LNCAP (cell line): ENCODE data around the gene BIRC6.

ENCODE experiments used
- TF ChIP-seq, protein P1 (sequence below): fragments of 450-650 bp; IDR thresholded peaks from 2 replicates; pipeline ENCODE4 v1.5.1; 2017; ENCODE audit warnings: mild to moderate bottlenecking

Gene BIRC6

GRCh38 chr2:32377928-32378327, 21.1 kb downstream of the BIRC6 start:
- TF ChIP-seq, protein P1, sequence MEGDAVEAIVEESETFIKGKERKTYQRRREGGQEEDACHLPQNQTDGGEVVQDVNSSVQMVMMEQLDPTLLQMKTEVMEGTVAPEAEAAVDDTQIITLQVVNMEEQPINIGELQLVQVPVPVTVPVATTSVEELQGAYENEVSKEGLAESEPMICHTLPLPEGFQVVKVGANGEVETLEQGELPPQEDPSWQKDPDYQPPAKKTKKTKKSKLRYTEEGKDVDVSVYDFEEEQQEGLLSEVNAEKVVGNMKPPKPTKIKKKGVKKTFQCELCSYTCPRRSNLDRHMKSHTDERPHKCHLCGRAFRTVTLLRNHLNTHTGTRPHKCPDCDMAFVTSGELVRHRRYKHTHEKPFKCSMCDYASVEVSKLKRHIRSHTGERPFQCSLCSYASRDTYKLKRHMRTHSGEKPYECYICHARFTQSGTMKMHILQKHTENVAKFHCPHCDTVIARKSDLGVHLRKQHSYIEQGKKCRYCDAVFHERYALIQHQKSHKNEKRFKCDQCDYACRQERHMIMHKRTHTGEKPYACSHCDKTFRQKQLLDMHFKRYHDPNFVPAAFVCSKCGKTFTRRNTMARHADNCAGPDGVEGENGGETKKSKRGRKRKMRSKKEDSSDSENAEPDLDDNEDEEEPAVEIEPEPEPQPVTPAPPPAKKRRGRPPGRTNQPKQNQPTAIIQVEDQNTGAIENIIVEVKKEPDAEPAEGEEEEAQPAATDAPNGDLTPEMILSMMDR: no peak

- TF ChIP-seq, protein P1: no peak
Measured at GRCh38 chr2:32379352-32379751, 22.5 kb downstream of the BIRC6 start.

DNA sequence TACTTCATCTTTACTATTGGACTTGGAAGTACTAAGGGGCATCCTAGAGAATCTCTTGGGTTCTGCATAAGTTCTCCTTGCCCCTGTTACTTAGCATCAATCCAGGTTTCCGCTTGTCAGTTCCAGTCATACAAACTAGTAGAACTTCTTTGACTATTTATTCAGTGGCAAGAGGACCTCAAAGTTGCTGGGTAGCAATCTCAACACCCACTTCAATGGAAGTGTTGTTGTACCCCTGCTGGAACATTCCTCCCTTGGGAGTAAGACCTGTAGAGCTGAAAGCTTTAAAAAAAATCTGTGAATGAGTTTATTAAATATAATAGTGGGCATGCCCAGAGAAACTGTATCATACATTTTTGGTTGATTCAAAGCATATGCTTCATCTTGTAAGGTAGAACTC, 27.0 kb downstream of the BIRC6 start:
- TF ChIP-seq, protein P1: no peak

DNA sequence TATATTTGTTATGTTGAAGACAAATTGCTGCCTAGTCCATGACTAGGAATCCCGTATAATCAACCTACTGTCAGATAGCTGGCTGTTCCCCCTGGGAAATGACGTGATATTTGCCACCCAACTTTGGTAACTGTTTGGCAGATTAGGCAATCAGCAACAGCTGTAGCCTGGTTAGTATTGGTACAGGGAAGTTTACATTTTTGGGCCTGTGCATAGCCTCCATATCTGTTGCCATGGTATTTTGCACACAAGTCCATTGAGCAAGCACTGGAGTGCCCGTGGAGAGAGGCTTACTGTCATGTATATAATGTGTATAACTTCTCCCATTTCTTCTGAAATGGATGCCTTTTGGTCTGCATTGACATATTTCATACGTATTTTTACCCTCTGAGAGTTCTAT, 27.7 kb downstream of the BIRC6 start:
- TF ChIP-seq, protein P1: no peak

DNA sequence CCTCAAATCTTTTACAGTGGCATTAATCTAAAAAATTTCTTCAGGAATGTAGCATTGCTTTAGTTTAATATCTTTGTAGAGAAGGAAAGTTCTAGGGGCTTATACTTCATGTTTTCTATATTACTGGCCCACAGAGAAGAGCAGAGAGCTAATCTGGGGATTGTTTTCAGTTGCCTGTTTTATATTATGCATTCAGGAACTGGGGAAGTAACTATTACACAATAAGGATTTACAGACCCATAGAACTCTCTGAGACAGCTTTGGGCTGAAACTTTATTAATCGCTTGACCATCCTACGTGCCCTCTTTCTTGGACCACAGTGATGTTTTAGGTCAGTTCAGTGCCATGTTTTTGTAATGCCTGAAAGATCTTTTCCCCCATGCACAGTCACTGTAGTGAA, 29.9 kb downstream of the BIRC6 start:
- TF ChIP-seq, protein P1: no peak

DNA sequence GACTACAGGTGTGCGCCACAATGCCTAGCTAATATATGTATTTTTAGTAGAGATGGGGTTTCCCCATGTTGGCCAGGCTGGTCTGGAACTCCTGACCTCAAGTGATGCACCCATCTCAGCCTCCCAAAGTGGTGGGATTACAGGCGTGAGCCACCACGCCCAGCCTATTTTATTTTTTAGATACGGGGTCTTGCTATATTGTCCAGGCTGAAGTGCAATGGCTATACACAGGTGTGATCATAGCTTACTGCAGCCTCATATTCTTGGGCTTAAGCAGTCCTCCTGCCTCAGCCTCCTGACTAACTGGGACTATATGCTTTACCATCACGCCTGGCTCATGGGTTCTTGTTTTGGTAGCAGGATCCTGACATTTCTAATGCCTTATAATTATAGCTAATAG, 42.4 kb downstream of the BIRC6 start:
- TF ChIP-seq, protein P1: no peak

DNA sequence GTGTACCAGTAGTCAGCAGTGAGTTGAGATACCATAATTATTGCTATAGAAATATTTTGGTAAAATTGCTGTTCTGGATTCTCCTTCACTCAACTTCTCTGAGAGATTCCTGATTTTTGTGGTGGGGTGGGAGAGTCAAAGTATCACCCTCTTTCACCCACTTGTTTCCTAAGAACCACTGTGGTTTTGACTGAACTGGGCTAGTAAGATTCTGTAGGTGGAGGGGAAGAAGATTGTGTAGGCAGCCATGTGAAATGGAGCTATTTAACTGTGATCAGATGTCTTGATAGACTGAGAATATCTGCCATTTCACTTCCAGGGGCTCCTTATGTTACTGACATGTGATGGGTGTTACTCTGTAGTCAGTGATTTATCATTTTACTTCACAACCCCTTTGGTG, 45.3 kb downstream of the BIRC6 start:
- TF ChIP-seq, protein P1: no peak

DNA sequence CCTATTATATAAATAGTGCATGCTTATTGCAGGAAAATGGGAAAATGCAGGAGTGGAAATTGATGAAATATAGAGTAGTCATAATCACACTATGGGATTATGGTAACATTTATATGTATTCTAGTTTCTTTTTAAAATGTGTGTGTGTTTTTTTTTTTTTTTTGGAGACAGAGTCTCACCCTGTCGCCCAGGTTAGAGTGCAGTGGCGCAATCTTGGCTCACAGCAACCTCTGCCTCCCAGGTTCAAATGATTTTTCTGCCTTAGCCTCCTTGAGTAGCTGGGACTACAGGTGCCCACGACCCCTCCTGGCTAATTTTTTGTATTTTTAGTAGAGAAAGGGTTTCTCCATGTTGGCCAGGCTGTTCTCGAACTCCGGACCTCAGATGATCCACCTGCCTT, 47.0 kb downstream of the BIRC6 start:
- TF ChIP-seq, protein P1: no peak
